GM18951 (cell line): Measurements from ENCODE around the gene LBH.

Experiments
- POLR2A ChIP-seq: IDR thresholded peaks from 4 replicates; pipeline ENCODE4 v1.6.1; 2011; ENCODE audit warnings: mild to moderate bottlenecking; ENCODE audit not compliant: insufficient read length, insufficient read depth; ENCODE audit errors: extremely low read depth
- in situ Hi-C: fragments of 300-500 bp; cut with MboI; formaldehyde crosslinking; loops from one replicate; pipeline ENCODE4 v1.12.0; 2022; ENCODE audit warnings: low sequenced_read_pairs, mixed read lengths, inconsistent platforms; ENCODE audit not compliant: unreplicated experiment

LBH gene

DNA sequence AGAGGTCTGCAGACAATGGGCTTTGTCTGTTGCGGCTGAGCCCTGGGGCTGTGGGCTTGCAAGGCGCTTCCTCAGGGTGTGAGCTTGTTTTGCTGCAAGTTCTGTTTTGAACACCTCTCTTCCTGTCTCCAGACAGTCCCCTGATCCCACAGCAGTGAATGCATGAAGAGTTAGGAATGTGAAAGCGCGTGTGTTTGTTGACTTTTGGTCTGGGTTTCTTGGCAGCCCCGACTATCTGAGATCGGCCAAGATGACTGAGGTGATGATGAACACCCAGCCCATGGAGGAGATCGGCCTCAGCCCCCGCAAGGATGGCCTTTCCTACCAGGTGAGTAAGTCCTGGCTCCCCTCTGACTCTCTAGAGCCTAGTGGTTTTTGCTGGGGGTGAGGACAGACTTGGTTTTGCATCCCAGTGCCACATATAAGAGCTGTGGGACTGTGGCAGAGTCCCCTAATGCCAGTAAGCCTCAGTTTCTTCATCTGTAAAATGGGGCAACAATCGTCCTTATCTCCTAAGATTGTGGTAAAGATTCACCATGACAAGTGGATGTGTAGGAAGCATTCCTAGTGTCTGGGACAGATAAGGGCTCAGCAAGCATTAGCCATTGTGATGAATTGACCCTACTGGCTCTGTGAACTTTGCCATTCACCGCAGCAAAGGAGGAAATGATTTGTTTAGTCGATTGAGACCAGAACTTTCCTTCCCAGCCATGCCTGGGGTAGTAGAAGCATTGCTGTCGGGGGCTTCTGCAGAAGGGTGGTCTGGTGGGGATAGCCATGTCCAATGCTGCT is 3.0 kb downstream of the LBH start:
- in situ Hi-C loops: no loop called here
- no peak for TF ChIP-seq POLR2A

DNA sequence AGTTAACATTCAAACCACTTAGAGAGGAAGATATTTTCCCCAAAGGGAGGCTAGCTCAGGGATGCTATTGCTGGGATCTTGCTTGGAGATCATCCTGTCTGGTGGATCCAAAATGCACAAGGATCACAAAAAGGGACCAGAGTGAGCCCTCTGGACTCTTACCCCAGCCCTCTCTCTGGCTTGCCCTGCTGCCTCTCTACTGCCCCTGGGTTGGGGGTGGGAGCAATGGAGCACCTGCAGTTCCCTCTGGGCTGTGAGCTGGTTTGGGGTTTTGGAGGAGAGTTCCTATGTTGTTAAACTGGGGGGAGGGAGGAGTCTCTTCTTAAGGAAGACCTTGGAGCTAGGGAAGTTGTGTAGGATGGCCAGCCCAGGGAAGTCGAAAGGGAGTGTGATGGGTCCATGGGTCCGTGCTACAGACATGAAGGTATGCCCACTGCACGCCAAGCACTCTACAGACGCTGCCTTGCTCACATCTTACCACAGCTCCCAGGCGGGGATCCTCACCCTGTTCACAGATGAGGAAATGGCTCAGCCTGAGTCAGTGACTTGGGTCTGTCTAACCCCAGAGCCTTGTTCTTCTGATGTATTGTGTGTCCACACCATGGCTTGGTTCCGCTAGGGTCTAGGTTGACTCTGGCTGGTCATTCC is 3.8 kb downstream of the LBH start:
- in situ Hi-C loops: no loop called here
- TF ChIP-seq POLR2A: no peak

DNA sequence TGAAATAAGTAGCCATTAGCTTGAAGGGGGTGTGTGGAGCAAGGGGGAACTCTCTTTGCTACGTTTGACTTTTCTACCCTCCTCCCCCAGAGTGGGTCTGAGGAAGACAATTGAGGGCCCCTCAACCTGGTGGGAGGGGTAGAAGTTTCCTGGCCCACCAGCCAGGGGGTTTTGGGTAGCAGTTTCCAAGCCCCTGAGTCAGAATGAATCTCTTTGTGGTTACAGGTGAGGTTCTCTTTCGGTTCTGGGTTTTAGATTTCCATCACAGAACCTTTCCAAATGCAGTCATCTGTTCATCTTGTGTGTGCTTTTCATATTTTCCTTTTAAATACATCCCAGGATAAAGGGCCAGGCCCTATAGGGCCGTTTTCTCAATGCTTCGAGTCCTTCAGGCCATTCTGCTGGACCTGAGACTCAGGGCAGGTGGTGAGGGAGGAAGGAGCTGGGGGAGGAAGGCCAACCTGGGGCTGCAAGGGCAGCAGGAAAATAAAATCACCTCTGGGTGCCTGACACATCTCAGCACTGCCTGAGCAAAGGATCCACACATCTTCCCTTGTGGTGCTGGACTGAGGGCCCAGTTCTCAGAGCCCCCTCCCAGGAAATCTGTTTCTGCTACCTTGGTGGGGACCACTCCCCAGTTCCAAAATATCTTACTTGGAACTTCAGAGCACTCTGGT is 4.7 kb downstream of the LBH start:
- no peak for TF ChIP-seq POLR2A
- in situ Hi-C loops: no loop called here

DNA sequence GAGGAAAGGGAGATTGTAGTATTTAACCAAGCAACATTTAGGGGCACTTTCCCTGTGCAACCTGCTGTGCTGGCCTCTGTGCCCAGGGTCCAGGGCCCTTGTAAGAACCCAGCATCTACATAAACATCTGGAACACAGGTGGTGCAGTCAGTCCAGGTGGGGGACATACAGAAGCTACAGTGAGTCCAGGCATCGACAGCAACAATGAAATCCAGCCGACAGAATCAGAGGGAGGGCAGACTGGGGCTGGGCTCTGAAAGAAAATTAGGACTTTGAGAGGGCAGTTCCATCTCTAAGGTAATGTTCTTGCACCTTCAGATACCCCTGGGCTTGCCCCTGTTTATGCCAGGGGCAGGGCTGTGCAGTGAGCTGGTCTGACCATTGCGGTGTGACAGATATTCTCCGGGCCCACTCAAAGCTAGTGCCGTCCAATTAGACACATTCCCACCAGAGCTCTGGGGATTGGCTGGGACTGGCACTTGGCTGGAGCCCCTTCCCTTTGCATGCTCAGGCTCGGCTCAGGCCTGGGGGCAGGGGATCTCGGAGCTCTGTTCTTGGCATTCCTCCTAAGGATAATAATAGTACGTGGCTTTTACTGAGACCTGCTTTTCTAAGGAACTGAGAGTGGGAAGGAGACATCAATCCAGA is 5.4 kb downstream of the LBH start:
- TF ChIP-seq POLR2A: no peak
- in situ Hi-C loops: no loop called here

DNA sequence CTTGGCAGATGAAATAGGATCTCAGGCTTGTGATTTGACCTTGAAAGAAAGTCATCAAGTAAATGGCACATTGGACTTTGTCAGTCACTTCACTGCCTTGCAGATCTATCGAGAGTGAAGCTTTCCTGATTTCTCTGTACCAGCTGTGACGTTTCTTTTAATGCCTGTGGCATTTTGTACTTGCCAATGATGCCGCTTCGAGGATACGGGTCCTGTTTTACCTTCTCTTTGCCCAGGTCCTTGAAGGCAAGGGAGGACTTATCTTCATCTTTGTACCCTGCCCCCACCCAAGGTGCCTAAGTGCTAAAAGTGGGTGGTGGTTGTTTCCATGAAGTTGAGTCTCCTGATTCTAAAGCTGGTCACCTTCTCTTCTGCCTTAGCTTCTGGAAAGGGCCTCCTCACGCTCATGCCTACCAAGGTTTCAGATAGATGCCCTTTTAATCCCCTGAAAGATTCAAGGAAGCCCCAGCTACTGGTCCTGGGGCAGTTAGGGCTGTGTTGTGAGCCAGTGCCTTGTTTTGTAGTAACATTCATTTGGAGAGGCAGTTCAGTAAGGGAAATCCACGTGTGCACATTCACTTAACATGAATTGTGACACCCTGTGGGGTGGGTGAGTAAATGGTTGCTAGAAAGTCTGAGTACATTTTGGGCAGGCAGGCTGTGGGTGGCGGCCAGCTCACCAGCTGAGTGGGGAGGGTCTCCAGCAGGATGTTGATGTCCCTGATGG is 6.1 kb downstream of the LBH start:
- TF ChIP-seq POLR2A: no peak
- in situ Hi-C loops: no loop called here

DNA sequence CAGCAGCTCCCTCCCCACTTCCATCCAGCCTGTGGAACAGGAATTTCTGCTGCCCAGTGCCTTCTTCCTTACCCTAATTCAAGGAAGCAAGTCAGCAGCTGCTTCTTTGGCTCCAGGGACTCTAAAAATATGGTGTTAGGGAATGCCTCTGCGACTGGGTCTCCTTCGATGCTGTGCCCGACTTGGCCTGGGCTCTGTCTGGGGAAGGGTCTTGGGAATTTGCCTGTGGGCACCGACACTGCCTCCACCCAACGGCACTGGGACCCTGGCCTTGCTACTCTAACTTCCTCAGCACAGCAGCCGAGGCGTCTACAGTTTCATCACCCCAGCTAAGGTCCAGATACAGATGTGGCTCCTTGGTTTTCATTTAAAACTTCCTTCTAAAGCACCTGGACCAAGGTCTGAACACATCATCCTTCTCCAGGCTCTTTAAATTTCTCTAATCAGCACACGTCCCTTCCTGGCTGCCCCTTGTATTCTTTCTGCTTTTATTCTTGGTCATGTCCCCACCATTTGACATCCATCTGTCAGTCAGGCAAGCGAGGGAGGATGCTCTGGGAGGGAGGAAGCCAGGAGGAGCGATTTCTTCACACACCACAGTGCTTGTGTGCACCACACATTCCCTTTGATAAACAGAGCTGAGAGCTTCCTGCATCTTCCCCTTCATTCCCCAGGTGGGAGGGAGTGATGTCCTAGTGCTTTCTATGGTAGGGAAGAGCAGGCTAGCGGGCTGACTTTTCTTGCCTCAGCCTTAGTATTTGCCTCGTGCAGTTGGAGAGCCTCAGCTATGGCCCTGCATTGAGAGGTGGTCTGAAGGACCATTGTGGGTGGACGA is 6.8 kb downstream of the LBH start:
- TF ChIP-seq POLR2A: no peak
- in situ Hi-C loops: no loop called here

DNA sequence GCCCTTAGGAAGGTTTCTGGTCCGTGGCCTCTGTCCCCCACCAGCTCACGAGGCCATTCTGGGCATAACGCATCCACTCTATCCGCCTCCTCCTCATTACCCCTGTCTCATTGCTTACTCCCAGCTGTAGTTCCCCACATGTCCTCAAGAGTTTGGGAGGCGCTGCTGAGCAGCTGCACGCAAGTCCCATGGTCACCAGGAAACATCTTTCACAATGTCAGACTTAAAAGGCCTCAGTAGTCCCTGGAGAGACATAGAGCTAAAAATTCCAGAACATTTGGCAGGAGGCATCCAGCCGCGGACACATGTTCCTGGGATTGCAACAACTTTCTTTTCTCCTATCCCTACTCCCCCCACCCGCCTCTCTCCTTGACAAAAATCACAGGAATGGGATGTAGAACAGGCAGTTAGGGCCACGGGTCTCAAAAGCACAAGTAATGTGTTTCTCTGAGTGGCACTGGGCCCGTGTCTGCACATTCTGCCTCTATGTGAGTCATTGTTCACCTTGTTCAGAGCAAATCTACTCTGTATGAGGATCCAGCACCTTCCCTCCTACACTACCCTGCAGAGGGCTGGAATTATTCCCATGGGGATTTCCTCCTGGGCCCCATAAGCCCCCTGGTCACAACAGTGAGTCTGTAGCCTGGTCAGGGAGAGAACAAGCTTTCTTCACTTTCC is 8.1 kb downstream of the LBH start:
- in situ Hi-C loops: no loop called here
- no peak for TF ChIP-seq POLR2A

DNA sequence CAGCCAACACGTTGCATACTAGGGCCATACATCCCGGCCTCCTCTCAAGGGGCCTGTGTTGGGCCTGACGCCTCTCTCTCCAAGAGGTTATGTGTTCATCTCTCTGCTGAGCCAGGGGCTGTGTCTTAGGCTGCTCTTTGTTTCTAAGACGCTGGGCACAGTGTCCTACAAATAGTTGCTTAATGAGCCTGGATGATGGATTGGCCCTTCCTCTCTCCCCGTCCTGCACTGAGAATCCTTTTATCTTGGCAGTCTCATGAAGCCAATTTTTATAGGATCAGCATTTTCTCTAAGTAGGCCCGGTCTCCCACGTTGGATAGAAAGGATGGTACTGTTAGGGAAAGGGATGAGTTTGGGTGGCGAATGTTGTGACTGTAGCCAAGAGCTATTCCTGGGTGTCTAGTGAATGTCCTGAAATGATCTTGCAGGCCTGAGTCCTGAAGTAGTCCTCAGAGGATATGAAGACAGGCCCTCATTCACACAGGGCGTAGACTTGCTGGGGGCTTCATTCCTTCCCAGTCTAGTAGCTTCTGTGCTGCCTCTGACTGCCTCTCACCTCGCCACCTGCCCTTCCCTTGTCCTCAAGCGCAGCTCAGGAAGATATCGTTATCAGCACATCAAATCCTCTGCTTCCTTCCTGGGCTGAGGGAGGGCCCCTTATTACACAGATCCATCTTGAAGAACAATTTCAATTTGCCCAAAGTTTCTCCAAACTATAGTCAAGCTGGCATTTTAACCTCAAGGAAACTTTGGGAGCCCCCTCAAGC is 8.8 kb downstream of the LBH start:
- TF ChIP-seq POLR2A: no peak
- in situ Hi-C loops: no loop called here

DNA sequence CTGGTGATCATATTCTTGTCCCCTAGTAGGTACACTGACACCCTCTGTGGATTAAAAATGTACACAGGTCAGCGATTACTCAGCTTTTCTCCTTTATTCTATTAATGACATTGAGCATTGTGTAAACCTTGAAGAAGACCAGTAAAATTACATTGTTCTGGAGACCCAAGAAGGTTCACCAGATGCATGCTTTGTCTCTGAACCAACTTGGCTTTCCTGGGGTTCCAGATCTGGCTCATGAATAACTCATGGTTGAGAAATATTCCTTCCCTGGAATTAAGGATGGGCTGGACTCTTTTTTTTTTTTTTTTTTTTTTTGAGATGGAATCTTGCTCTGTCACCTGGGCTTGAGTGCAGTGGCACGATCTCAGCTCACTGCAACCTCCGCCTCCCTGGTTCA is 11.9 kb downstream of the LBH start:
- no peak for TF ChIP-seq POLR2A
- in situ Hi-C loops: no loop called here

DNA sequence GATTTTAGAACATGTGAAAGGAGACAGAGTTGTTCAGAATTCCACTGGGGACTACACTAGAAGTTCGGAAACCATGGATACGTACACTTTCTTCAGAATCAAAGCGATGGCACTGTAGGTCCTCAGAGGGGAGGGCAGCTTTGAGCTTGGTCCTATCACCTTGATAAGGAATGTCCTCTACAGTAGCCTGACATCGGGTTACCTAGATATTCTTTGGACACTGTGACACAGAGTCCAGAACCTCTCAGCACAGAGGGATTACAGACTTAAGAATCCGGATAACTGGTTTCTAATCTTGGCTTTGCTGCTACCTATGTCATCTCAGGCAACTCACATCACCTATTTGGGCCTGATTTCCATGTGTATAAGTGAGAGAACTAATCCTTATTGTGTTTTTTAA is 14.0 kb downstream of the LBH start:
- in situ Hi-C loops: no loop called here
- no peak for TF ChIP-seq POLR2A

DNA sequence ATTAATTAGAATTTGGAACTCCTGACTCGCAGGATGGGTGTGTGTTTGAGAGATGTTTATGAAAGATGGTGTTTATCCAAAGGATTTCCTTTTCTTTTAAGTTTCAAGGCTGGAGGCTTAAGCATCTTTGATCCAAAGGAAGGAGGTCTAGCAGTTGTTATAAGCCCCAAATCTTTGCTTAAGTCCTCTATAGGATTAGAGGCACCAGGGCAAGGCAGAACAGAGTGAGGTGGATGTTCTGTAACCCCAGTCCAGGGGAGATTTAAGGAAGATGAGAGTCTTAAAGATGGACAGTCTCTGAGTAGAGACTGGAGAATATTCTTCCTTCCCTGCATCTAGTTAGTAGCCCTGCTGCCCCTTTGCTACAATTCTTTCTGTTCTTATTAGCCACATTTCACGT is 17.5 kb downstream of the LBH start:
- in situ Hi-C loops: no loop called here
- no peak for TF ChIP-seq POLR2A
